HG03060 (cell line): ENCODE data around the gene TLCD2.
"Not testable (repeated sequence)": the region's sequence is repeated elsewhere in the genome, so short reads cannot be mapped to it uniquely, and the experiment has no call there.

Experiments used
- ATAC-seq: cut with Tn5 transposase; IDR thresholded peaks from one replicate; pipeline ENCODE4 v1.9.1; 2021; ENCODE audit warnings: low read depth, moderate number of reproducible peaks; ENCODE audit not compliant: unreplicated experiment

Gene TLCD2

GRCh38 chr17:1709971-1710806 is at the start of gene TLCD2:
Gene TLCD2 (minus strand): TSS chr17:1710377. CDS start chr17:1710242, 135 bp downstream.
- no peak for ATAC-seq

- no peak for ATAC-seq
These were observed 49.4 kb upstream of the TLCD2 start for GRCh38 chr17:1759529-1759928.

GRCh38 chr17:1758807-1759206 is 48.6 kb upstream of the TLCD2 start:
- ATAC-seq: no peak

DNA sequence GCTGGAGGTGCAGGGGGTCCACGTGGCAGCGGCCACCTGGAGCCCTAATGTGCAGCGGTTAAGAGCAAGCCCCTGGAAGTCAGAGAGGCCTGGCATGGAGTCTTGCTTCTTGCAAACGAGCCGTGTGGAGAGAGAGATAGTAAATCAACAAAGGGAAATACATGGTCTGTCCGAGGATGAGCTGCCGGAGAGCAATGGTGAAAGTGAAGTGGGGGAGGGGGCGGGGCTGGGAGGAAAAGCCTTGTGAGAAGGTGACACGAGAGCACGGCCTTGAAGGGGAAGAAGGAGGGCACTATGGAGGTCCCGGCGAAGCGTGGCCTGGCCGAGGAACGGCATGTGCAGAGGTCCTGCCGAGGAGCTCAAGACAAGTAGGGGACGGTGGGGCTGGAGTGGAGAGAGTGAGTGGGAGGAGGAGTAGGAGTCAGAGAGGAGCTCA is 45.7 kb upstream of the TLCD2 start:
- no peak for ATAC-seq

DNA sequence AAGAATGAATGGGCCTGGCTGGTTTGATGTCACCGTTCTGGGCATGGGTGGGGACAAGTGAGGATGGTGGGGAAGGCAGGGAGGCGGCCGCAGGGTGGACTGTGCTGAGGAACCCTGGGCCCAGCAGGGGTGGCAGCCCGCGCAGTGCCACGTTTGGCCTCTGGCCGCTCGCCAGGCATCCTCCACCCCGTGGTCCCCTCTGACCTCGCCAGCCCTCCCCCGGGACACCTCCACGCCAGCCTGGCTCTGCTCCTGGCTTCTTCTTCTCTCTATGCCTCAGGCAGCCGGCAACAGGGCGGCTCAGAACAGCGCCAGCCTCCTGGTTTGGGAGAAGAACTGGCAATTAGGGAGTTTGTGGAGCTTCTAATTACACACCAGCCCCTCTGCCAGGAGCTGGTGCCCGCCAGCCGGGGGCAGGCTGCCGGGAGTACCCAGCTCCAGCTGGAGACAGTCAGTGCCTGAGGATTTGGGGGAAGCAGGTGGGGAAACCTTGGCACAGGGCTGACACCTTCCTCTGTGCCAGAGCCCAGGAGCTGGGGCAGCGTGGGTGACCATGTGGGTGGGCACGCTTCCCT is 45.2 kb upstream of the TLCD2 start:
- ATAC-seq: no peak

DNA sequence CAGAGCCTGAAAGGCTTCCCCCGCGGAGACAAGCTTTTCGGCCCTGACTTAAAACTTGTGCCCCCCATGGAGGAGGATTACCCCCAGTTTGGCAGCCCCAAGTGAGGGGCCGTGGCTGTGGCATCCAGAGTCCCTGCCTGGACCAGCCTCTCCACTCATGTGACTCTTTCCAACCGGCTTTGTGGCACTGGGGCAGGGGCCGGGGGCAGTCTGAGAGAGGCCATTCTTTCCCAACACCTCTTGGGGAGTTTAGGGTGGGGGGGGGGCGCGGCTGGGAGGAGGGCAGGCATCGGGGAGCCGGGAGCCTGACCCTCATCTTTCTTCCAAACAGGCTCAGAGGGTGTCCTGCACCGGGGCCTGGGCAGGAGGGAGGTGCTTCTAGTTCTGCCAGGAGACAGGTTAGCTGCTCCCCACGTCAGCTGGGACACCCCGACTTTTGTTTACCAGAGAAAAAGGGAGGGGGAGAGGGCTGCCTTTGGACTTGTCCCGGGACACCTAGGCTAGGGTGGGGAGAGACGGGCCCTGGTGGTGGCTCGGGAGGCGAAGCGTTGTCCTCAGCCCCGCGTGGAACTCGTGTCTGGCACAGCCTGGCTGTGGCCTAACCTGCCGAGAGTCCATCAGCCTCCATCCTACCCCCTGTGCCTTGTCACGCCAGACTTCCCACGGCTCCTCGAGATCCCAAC is 44.4 kb upstream of the TLCD2 start:
- ATAC-seq: no peak

DNA sequence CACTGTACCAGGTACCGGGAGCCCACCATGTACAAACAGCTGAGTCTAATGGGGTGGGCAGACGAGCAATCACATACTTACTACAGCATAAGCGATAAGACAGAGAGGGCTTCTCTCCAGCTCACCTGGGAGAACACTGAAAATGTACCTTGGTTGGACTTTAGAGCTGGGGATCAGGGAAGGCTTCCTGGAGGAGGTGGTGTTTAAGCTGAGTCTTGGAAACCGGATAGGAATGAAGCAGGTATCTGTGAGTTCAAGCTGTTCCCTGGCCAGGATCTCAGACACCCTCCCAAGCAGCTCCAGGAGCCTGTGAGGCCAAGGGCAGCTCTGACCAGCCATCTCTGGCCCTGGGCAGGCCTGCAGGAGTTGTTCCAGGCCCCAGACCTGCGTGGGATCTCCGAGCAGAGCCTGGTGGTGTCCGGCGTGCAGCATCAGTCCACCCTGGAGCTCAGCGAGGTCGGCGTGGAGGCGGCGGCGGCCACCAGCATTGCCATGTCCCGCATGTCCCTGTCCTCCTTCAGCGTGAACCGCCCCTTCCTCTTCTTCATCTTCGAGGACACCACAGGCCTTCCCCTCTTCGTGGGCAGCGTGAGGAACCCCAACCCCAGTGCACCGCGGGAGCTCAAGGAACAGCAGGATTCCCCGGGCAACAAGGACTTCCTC is 43.7 kb upstream of the TLCD2 start:
- ATAC-seq: no peak

GRCh38 chr17:1752425-1753262 is 42.5 kb upstream of the TLCD2 start:
- no peak for ATAC-seq

DNA sequence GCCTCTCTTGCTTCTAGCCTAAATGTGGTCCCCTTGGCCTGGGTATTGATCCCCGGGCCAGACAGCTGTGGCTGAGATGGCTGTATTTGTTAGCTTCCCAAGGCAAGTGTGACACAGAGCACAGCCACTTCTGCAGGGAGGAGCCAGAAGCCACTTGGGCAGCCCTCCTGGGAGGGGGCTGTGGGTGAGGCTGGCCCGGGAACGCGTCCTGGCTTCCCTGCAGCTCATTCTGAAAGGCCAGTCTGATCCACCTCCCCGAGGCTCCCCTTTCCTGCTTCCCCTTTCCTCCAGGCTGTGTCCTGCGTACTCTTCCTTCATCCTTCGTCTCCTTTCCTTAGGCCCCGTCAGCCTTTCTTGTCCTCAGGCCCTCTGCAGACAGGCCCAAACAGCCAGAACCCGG is 40.5 kb upstream of the TLCD2 start:
- no peak for ATAC-seq

GRCh38 chr17:1746975-1747543 is 36.9 kb upstream of the TLCD2 start:
- no peak for ATAC-seq

- no peak for ATAC-seq
These were observed 35.4 kb upstream of the TLCD2 start for GRCh38 chr17:1745513-1746020.

GRCh38 chr17:1744551-1745512 is 34.7 kb upstream of the TLCD2 start:
- ATAC-seq: no peak

GRCh38 chr17:1743088-1743439 is 32.9 kb upstream of the TLCD2 start:
- no peak for ATAC-seq

DNA sequence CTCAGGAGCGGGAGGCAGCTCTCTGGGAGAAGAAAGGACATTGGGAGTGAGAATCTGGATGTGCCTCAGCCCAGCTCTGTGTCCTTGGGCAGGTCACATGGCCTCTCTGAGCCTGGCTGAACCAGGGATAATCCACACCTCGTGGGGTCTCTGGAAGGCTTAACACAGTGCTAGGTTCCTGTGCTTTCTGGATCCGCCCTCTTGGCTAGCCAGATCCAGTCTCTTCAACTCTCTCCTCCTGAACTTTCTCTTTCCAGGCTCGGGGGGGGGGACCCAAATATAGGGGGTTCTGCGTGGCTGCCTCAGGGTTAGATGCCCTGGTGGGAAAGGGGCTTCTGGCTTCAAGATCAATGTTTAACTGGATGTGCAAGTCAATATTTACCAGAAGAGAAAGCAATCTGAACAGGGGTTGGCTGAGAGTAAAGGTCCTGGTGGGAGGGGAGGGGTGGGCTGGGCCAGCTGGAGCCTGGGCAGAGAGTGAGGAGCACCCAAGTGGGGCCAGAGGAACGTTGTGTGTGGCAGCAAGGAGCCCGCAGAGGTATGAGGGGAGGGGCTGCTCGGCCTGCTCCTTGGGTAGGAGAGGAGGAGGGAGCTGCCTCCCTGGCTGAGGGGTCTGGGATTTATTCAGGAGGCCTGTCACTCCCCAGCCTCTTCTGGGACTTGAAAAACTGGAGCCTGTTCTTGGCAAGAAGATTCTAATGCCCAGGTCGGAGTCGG is 32.4 kb upstream of the TLCD2 start, which contains the start of gene SERPINF2:
Gene SERPINF2, plus strand, starts transcription at position 501 of the 717 bp plus-strand sequence. CDS start 2,125 bp downstream, outside the sequence.
- ATAC-seq: no peak

DNA sequence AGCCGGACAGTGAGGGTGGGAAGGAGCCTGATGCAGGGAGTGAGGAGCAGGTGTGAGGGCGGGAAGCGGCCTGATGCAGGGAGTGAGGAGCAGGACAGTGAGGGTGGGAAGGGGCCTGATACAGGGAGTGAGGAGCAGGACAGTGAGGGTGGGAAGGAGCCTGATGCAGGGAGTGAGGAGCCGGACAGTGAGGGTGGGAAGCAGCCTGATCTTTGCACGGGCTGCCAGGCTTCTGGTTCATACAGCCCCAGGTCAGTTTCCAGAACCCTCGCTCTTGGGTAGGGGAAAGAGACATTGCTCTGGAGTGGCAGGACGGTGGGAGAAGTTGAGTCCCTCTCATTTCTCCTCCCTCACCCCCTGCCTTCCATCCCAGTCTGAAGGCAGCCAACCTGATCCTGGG is 31.7 kb upstream of the TLCD2 start:
- ATAC-seq: not testable (repeated sequence)

- no peak for ATAC-seq
These were observed 27.5 kb upstream of the TLCD2 start for GRCh38 chr17:1737531-1738291.
